ENCODE results near the gene KDSR.

Gene KDSR

GRCh38 chr18:63322206-63322605 lies 44.8 kb downstream of the KDSR start:
- no peak overlapping the region for H3K4me3 ChIP-seq (replicated peaks; ENCODE audit: low read depth, low read length)
- DNase-seq (ENCODE audit: low read depth) = no peak
- TF ChIP-seq CTCF (IDR thresholded peaks at IDR 0.05; ENCODE audit: low read length, missing control alignments) = no peak

DNA sequence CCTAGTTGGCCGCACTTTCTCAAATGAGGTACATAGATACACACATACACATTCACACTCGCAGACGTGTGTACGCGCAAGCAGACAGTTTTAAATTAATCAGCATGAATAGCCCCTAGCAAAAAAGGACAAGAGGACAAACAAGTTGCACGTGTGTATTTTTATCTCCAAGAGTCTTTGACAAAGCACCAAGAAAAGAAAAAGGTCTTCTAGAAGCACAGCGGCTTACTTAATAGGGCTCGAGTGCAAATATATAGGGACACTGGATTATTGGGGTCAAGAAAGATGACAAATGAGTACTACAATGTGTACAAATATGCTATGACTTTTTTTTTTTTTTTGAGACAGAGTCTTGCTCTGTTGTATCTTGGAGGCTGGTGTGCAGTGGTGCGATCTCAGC lies 45.7 kb downstream of the KDSR start:
- DNase-seq (ENCODE audit: low read depth) = no peak
- TF ChIP-seq CTCF (IDR thresholded peaks at IDR 0.05; ENCODE audit: low read length, missing control alignments) = no peak
- H3K4me3 ChIP-seq (replicated peaks; ENCODE audit: low read depth, low read length) = no peak overlapping the region

DNA sequence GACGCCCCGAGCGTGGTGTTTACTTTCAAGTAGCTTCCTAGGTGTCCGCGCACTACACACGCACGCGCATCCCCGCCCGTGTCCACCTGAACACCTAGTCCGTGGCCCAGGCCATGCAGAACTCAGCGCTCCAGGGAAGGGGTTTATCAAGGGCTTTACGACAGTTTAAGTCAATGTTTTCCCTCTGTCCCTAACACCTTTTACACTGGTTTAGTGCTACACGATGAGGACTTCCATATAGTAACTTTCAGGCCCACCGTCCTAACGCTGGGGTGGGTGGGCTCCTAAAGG lies 46.1 kb downstream of the KDSR start:
- no peak for TF ChIP-seq CTCF (IDR thresholded peaks at IDR 0.05; ENCODE audit: low read length, missing control alignments)
- no peak for DNase-seq (ENCODE audit: low read depth)

GRCh38 chr18:63320123-63320974 lies 46.7 kb downstream of the KDSR start:
- DNase-seq (ENCODE audit: low read depth) = peak; percentile 85
- TF ChIP-seq CTCF (IDR thresholded peaks at IDR 0.05; ENCODE audit: low read length, missing control alignments) = no peak
- peak overlapping the region; percentile 74 for H3K4me3 ChIP-seq (replicated peaks; ENCODE audit: low read depth, low read length)

More for the DNA sequence above, 46.1 kb downstream of the KDSR start:
- peak overlapping the region; percentile 74 for H3K4me3 ChIP-seq (replicated peaks; ENCODE audit: low read depth, low read length)

GRCh38 chr18:63319383-63320122 lies 47.5 kb downstream of the KDSR start, which contains the start of gene BCL2:
BCL2 (minus strand) TSS chr18:63319769.
- peak; percentile 42 for DNase-seq (ENCODE audit: low read depth)
- H3K4me3 ChIP-seq (replicated peaks; ENCODE audit: low read depth, low read length) = peak within 1 kb of the TSS; percentile 74
- no peak for TF ChIP-seq CTCF (IDR thresholded peaks at IDR 0.05; ENCODE audit: low read length, missing control alignments)

- no peak for DNase-seq (ENCODE audit: low read depth)
- peak overlapping the region; percentile 74 for H3K4me3 ChIP-seq (replicated peaks; ENCODE audit: low read depth, low read length)
- TF ChIP-seq CTCF (IDR thresholded peaks at IDR 0.05; ENCODE audit: low read length, missing control alignments) = no peak
Measured at GRCh38 chr18:63318889-63319382, 48.1 kb downstream of the KDSR start.
